IMR-90 (cell line): ENCODE data around the gene SERPINA7. TPM values are rescaled to one million over a fixed set of nuclear protein-coding genes. Genes with fewer than 3 reads are reported as not detected.

ENCODE experiments used
- ATAC-seq: fragments of 200-7000 bp; cut with Tn5 transposase; 2 replicates; pipeline ENCODE4 v1.9.1; 2020; ENCODE audit warnings: low read depth, mild to moderate bottlenecking, moderate library complexity
- BruUV-seq: library from RNA; stranded (reverse); fragments of 400-500 nt; replicated peaks from 2 replicates; lab custom pipeline; 2021; lab: Mats Ljungman, UMichigan
- CTCF ChIA-PET: fragments of 300-600 bp; formaldehyde crosslinking; extraction: SDS; loops from one replicate; lab custom pipeline; 2021; ENCODE audit warnings: antibody characterized with exemption; lab: Yijun Ruan, JAX
- POLR2A ChIA-PET: fragments of 300-600 bp; sonication (Branson Sonifier 250); formaldehyde crosslinking; loops from one replicate; lab custom pipeline; 2022; ENCODE audit warnings: antibody characterized with exemption; ENCODE audit not compliant: unreplicated experiment; lab: Charles Lee
- DNase-seq: peaks from one replicate; pipeline ENCODE4 v3.0.0; 2013
- H2AFZ ChIP-seq: replicated peaks from 2 replicates; pipeline ENCODE3; 2013; ENCODE audit warnings: low read length, mild to moderate bottlenecking; ENCODE audit not compliant: poor library complexity
- H2AK5ac ChIP-seq: 2 replicates; pipeline ENCODE4 v1.6.1; 2013; ENCODE audit warnings: low read depth, low read length, inconsistent platforms
- H2AK9ac ChIP-seq: replicated peaks from 2 replicates; pipeline ENCODE3; 2013; ENCODE audit warnings: mild to moderate bottlenecking, low read depth, low read length, moderate library complexity; ENCODE audit not compliant: poor library complexity
- H2BK120ac ChIP-seq: 2 replicates; pipeline ENCODE4 v1.6.1; 2013; ENCODE audit warnings: low read depth, low read length, inconsistent platforms
- H2BK15ac ChIP-seq: 3 replicates; pipeline ENCODE4 v1.6.1; 2013; ENCODE audit warnings: low read depth, low read length, inconsistent platforms
- H2BK20ac ChIP-seq: 2 replicates; pipeline ENCODE4 v1.6.1; 2013; ENCODE audit warnings: low read depth, mild to moderate bottlenecking, inconsistent platforms, low read length, moderate library complexity
- H2BK5ac ChIP-seq: 2 replicates; pipeline ENCODE4 v1.6.1; 2013; ENCODE audit warnings: mild to moderate bottlenecking, low read depth, low read length, inconsistent platforms; ENCODE audit not compliant: poor library complexity, severe bottlenecking
- H3K14ac ChIP-seq: replicated peaks from 2 replicates; pipeline ENCODE4 v1.6.1; 2013; ENCODE audit warnings: low read depth, low read length, inconsistent platforms
- H3K18ac ChIP-seq: 2 replicates; pipeline ENCODE4 v1.6.1; 2013; ENCODE audit warnings: low read depth, low read length, control low read depth
- H3K23ac ChIP-seq: 2 replicates; pipeline ENCODE4 v1.6.1; 2013; ENCODE audit warnings: low read depth, low read length, inconsistent platforms
- H3K27ac ChIP-seq: 2 replicates; pipeline ENCODE4 v1.5.1; 2013; ENCODE audit warnings: mild to moderate bottlenecking, control low read depth, low read length; ENCODE audit not compliant: insufficient read depth
- H3K27me3 ChIP-seq: 2 replicates; pipeline ENCODE4 v1.6.1; 2013; ENCODE audit warnings: low read length; ENCODE audit not compliant: control insufficient read depth, insufficient read depth
- H3K36me3 ChIP-seq: 2 replicates; pipeline ENCODE4 v1.6.1; 2013; ENCODE audit warnings: low read length, mixed read lengths; ENCODE audit not compliant: control insufficient read depth, insufficient read depth
- H3K4ac ChIP-seq: 2 replicates; pipeline ENCODE4 v1.6.1; 2013; ENCODE audit warnings: low read depth, low read length, inconsistent platforms
- H3K4me1 ChIP-seq: 2 replicates; pipeline ENCODE4 v1.6.1; 2013; ENCODE audit warnings: low read length, mixed read lengths; ENCODE audit not compliant: control insufficient read depth, insufficient read depth
- H3K4me2 ChIP-seq: 2 replicates; pipeline ENCODE4 v1.6.1; 2013; ENCODE audit warnings: low read depth, mild to moderate bottlenecking, control low read depth, low read length, moderate library complexity
- H3K4me3 ChIP-seq: 2 replicates; pipeline ENCODE4 v1.5.1; 2013; ENCODE audit warnings: low read depth, mild to moderate bottlenecking, control low read depth, low read length, moderate library complexity; ENCODE audit not compliant: insufficient read depth
- H3K56ac ChIP-seq: 2 replicates; pipeline ENCODE4 v1.6.1; 2013; ENCODE audit warnings: low read length, inconsistent platforms; ENCODE audit not compliant: insufficient read depth; ENCODE audit errors: extremely low read depth
- H3K79me1 ChIP-seq, 2 experiments: 2 replicates each; pipeline ENCODE4 v1.6.1; 2013; ENCODE audit warnings: low read length in 2 of 2, inconsistent platforms in 1 of 2, low read depth in 1 of 2
- H3K9ac ChIP-seq: 2 replicates; pipeline ENCODE4 v1.6.1; 2013; ENCODE audit warnings: low read depth, low read length, control low read depth
- H3K9me1 ChIP-seq: 2 replicates; pipeline ENCODE4 v1.6.1; 2013; ENCODE audit warnings: low read length, inconsistent platforms; ENCODE audit not compliant: insufficient read depth
- H3K9me3 ChIP-seq: 2 replicates; pipeline ENCODE4 v1.6.1; 2013; ENCODE audit warnings: low read length; ENCODE audit not compliant: control insufficient read depth, insufficient read depth
- H4K20me1 ChIP-seq: 2 replicates; pipeline ENCODE4 v1.6.1; 2013; ENCODE audit warnings: low read length, inconsistent platforms; ENCODE audit not compliant: insufficient read depth
- H4K5ac ChIP-seq: 2 replicates; pipeline ENCODE4 v1.6.1; 2013; ENCODE audit warnings: mild to moderate bottlenecking, low read depth, low read length, control low read depth
- H4K8ac ChIP-seq, 2 experiments: 2 replicates each; pipeline ENCODE4 v1.6.1; 2013; ENCODE audit warnings: low read depth in 2 of 2, low read length in 2 of 2, control low read depth in 1 of 2, inconsistent platforms in 1 of 2
- H4K91ac ChIP-seq: 2 replicates; pipeline ENCODE4 v1.6.1; 2013; ENCODE audit warnings: low read depth, low read length, inconsistent platforms; ENCODE audit not compliant: insufficient read depth
- BHLHE40 ChIP-seq: fragments of 150-350 bp; IDR thresholded peaks from 2 replicates; pipeline ENCODE4 v1.6.1; 2016; ENCODE audit warnings: mild to moderate bottlenecking, low read depth, low read length
- CEBPB ChIP-seq: IDR thresholded peaks from 2 replicates; pipeline ENCODE4 v1.6.1; 2012; ENCODE audit warnings: low read depth, low read length, improper control_type of control experiment
- CHD1 ChIP-seq: IDR thresholded peaks from 2 replicates; pipeline ENCODE4 v1.6.1; 2012; ENCODE audit warnings: low read depth, low read length, improper control_type of control experiment
- ELK1 ChIP-seq: fragments of 150-350 bp; IDR thresholded peaks from 2 replicates; pipeline ENCODE4 v1.6.1; 2016; ENCODE audit warnings: low read depth, mild to moderate bottlenecking, low read length, moderate library complexity, borderline replicate concordance
- FOS ChIP-seq: fragments of 150-350 bp; IDR thresholded peaks from 2 replicates; pipeline ENCODE4 v1.6.1; 2016; ENCODE audit warnings: low read depth, low read length
- MAFK ChIP-seq: IDR thresholded peaks from 2 replicates; pipeline ENCODE4 v1.6.1; 2012; ENCODE audit warnings: low read depth, low read length, improper control_type of control experiment
- MAZ ChIP-seq: IDR thresholded peaks from 2 replicates; pipeline ENCODE4 v1.6.1; 2012; ENCODE audit warnings: low read depth, mild to moderate bottlenecking, low read length, improper control_type of control experiment, moderate library complexity, borderline replicate concordance
- MXI1 ChIP-seq: IDR thresholded peaks from 2 replicates; pipeline ENCODE4 v1.6.1; 2012; ENCODE audit warnings: low read depth, mild to moderate bottlenecking, low read length, moderate library complexity, borderline replicate concordance
- NFE2L2 ChIP-seq: fragments of 150-350 bp; IDR thresholded peaks from 2 replicates; pipeline ENCODE4 v1.6.1; 2016; ENCODE audit warnings: low read depth, mild to moderate bottlenecking, low read length
- RAD21 ChIP-seq: IDR thresholded peaks from 2 replicates; pipeline ENCODE4 v1.6.1; 2012; ENCODE audit warnings: low read length, improper control_type of control experiment
- RCOR1 ChIP-seq: IDR thresholded peaks from 2 replicates; pipeline ENCODE4 v1.6.1; 2012; ENCODE audit warnings: mild to moderate bottlenecking, low read length, improper control_type of control experiment; ENCODE audit not compliant: insufficient replicate concordance
- RFX5 ChIP-seq: IDR thresholded peaks from 2 replicates; pipeline ENCODE4 v1.8.0; 2012; ENCODE audit warnings: low read depth, mild to moderate bottlenecking, low read length, moderate library complexity
- SMC3 ChIP-seq: fragments of 150-350 bp; IDR thresholded peaks from 2 replicates; pipeline ENCODE4 v1.6.1; 2016; ENCODE audit warnings: low read depth, mild to moderate bottlenecking, antibody characterized with exemption, low read length, moderate library complexity
- USF2 ChIP-seq: fragments of 150-350 bp; IDR thresholded peaks from 2 replicates; pipeline ENCODE4 v1.6.1; 2017; ENCODE audit warnings: mild to moderate bottlenecking, antibody characterized with exemption, low read length, low read depth
- WGBS, 2 experiments: methylation state at CpG; one replicate each; pipeline versions ENCODE4 v1.1.5 to v1.1.7; 2013; ENCODE audit warnings: missing lambda C conversion rate in 2 of 2; ENCODE audit not compliant: insufficient read length in 1 of 2; ENCODE audit errors: extremely low coverage in 2 of 2; 5-methylcytosine and 5-hydroxymethylcytosine counted together
- dilution Hi-C: fragments of 300-500 bp; cut with HindIII; formaldehyde crosslinking; loops from one replicate; pipeline ENCODE4 v1.14.3; 2018; ENCODE audit warnings: low sequenced_read_pairs; ENCODE audit not compliant: unreplicated experiment
- in situ Hi-C: fragments of 300-500 bp; cut with MboI; formaldehyde crosslinking; loops from 3 replicates; pipeline ENCODE4 v1.14.3; 2019; ENCODE audit warnings: low sequenced_read_pairs, inconsistent platforms, mixed read lengths
- intact Hi-C: fragments of 100-400 bp; cut with micrococcal nuclease; formaldehyde crosslinking; loops from 2 replicates; pipeline ENCODE4 v1.10.0; 2022
- polyA plus RNA-seq, 3 experiments: library from polyadenylated mRNA; depleted of rRNA; stranded (reverse); fragments of >200 nt; gene quantifications; 2 replicates each; pipeline ENCODE4 v1.2.3, GENCODE V29; 2012; ENCODE audit warnings: low replicate concordance in 1 of 3
- total RNA-seq: library from RNA; depleted of rRNA; stranded (reverse); fragments of >200 nt; gene quantifications from 2 replicates; pipeline ENCODE4 v1.2.3, GENCODE V29; 2012

SERPINA7 gene
- total and polyA plus RNA-seq, 2 of the 4 experiments (the other 2 are of a cell fraction), result not detected

- peaks cover 2% of the 10 kb centered on the region for H3K27me3 ChIP-seq
- no peak overlapping the region for H2BK15ac ChIP-seq
- POLR2A ChIA-PET, result no interaction called here
- no peak overlapping the region for H2AK5ac ChIP-seq
- H3K79me1 ChIP-seq, result no peaks in the 10 kb centered on the region
- H3K4ac ChIP-seq, result no peak overlapping the region
- no peak overlapping the region for H3K4me3 ChIP-seq
- H3K4me2 ChIP-seq, result no peak overlapping the region
- H3K36me3 ChIP-seq, result no peaks in the 10 kb centered on the region
- no peak overlapping the region for H2BK120ac ChIP-seq
- no peak overlapping the region for H4K5ac ChIP-seq
- no CpG with 5 or more reads among the region's 2 CpGs for WGBS, 2 experiments
- no peaks in the 10 kb centered on the region for H3K9me1 ChIP-seq
- no peak overlapping the region for H2AFZ ChIP-seq
- no peak overlapping the region for H3K9ac ChIP-seq
- no peak overlapping the region for H3K18ac ChIP-seq
- BruUV-seq, result no TSS peak
- no peaks in the 10 kb centered on the region for H3K4me1 ChIP-seq
- no peak for DNase-seq
- no peak overlapping the region for H2AK9ac ChIP-seq
- no peak overlapping the region for H2BK5ac ChIP-seq
- no peak overlapping the region for H3K56ac ChIP-seq
- H4K8ac ChIP-seq, result no peak overlapping the region
- no peak overlapping the region for H2BK20ac ChIP-seq
- no peaks in the 10 kb centered on the region for H4K20me1 ChIP-seq
- no peak overlapping the region for H3K27ac ChIP-seq
- CTCF ChIA-PET, result no interaction called here
- H3K14ac ChIP-seq, result no peak overlapping the region
- in situ Hi-C loops, result no loop called here
- intact Hi-C loops, result no loop called here
- dilution Hi-C loops, result no loop called here
- H3K23ac ChIP-seq, result no peak overlapping the region
- no peaks in the 10 kb centered on the region for H3K9me3 ChIP-seq
- H4K91ac ChIP-seq, result no peak overlapping the region
- TF ChIP-seq RFX5 (no peak), NFE2L2 (no peak), MXI1 (no peak), BHLHE40 (no peak), CHD1 (no peak), SMC3 (no peak), MAZ (no peak), RCOR1 (no peak), ELK1 (no peak), MAFK (no peak), CEBPB (no peak), RAD21 (no peak), FOS (no peak), USF2 (no peak)
- ATAC-seq, result no peak
Measured at GRCh38 chrX:106042296-106042695, 3.8 kb upstream of the SERPINA7 start.
